Heart right ventricle (tissue), 16 donors: ENCODE data around the gene NOL6. TPM values are rescaled to one million over a fixed set of nuclear protein-coding genes. Genes with fewer than 3 reads are reported as not detected.

Experiments used
- ATAC-seq, 8 donors: fragments of 200-7000 bp; cut with Tn5 transposase; one replicate each; pipeline ENCODE4 v1.9.1; 2020; ENCODE audit warnings: mild to moderate bottlenecking in 8 of 8, moderate library complexity in 8 of 8, moderate number of reproducible peaks in 1 of 8
- DNase-seq, 2 donors: peaks; one replicate each; pipeline ENCODE4 v3.0.0-alpha.2; 2020
- H3K27ac ChIP-seq, 10 donors: fragments of 200-600 bp; sonication (generic) in 2 of 10; one replicate each; pipeline versions ENCODE4 v1.5.0 to v1.8.0; 2020 to 2022; ENCODE audit warnings: mild to moderate bottlenecking in 3 of 10
- H3K27me3 ChIP-seq, 7 donors: fragments of 200-600 bp; one replicate each; pipeline ENCODE4 v1.8.0; 2021 to 2022; ENCODE audit warnings: mild to moderate bottlenecking in 2 of 7
- H3K36me3 ChIP-seq, 9 donors: fragments of 200-600 bp; sonication (generic) in 1 of 9; one replicate each; pipeline versions ENCODE4 v1.5.0 to v1.8.0; 2020 to 2022; ENCODE audit warnings: mild to moderate bottlenecking in 2 of 9
- H3K4me1 ChIP-seq, 9 donors: fragments of 200-600 bp; sonication (generic) in 1 of 9; one replicate each; pipeline versions ENCODE4 v1.5.0 to v1.8.0; 2020 to 2022; ENCODE audit warnings: mild to moderate bottlenecking in 4 of 9
- H3K4me3 ChIP-seq, 10 donors: fragments of 200-600 bp; sonication (generic) in 2 of 10; one replicate each; pipeline versions ENCODE4 v1.5.0 to v1.8.0; 2020 to 2022; ENCODE audit warnings: mild to moderate bottlenecking in 7 of 10, moderate library complexity in 2 of 10
- H3K9me3 ChIP-seq, 11 donors: fragments of 200-600 bp in 10 of 11; sonication (generic) in 2 of 11; one replicate each; pipeline versions ENCODE4 v1.5.0 to v1.8.0; 2013 to 2022; ENCODE audit warnings: mild to moderate bottlenecking in 2 of 11, control low read depth in 1 of 11, moderate library complexity in 1 of 11
- CTCF ChIP-seq, 9 donors: fragments of 200-600 bp; sonication (generic) in 2 of 9; IDR thresholded peaks; one replicate each; pipeline versions ENCODE4 v1.5.0 to v1.8.0; 2021 to 2022; ENCODE audit warnings: antibody characterized with exemption in 9 of 9, mild to moderate bottlenecking in 5 of 9, moderate library complexity in 1 of 9
- WGBS, 2 donors: extraction: QIAGEN DNeasy Blood & Tissue Kit; methylation state at CpG; one replicate each; pipeline ENCODE4 v1.1.7; 2013; ENCODE audit warnings: inconsistent platforms in 1 of 2; 5-methylcytosine and 5-hydroxymethylcytosine counted together
- intact Hi-C, 10 donors: fragments of 100-400 bp; cut with DNase I; formaldehyde crosslinking; loops; one replicate each; pipeline versions ENCODE4 v1.11.1 to v1.14.2; 2022
- polyA plus RNA-seq, 2 donors: library from polyadenylated mRNA; stranded (reverse); fragments of 200-250 nt; gene quantifications; one replicate each; pipeline ENCODE4 v1.2.3, GENCODE V29; 2013
- total RNA-seq, 10 donors: library from RNA; stranded (reverse); fragmentation: NEBNext Ultra II Directional in 3 of 10; extraction: Animal tissue kit (Norgen Biotek cat#: 25700) in 3 of 10; gene quantifications; one replicate each; pipeline versions ENCODE4 v1.2.1 to v1.2.4, GENCODE V29; 2021 to 2023
- donor health status: Arrhythmogenic right ventricular cardiomyopathy.
- donor health status: ischemic (EF 13 %, LVEDD 7.1; RV severe dilation, severe dysfunction).
- donor health status: healthy with polysubstance abuse.
- donor health status: DM: no; HTN: yes; CAD: no.
- donor health status: DM: no; HTN: no; CAD: no.
- donor health status: ischemic (EF 25% LVEDD 6.9; RV normal size, moderate dysfunction).
- donor health status: ischemic (EF 25% LVEDD 5.7; RV mildly dilated, moderate dysfunction).
- donor health status: healthy.
- donor health status: DM: yes; HTN: yes; CAD: no.
- donor health status: Ischemic cardiomyopathy.
- donor health status: ischemic (EF 35%, LVEDD 5.7; RV mildly dilated, moderate dysfunction).
- donor health status: nonischemic (EF 11% LVEDD 7.7; RV severe dilation, severe dysfunction).
- donor health status: DM: yes; HTN: yes; CAD: no.
- donor health status: PGD.
- donor health status: ischemic (EF 29% LVEDD 5.4; RV normal size, mild dysfunction).
- donor health status: nonischemic (EF 23%, LVEDD 6.1; RV moderate dilation, normal function).

Gene NOL6
- total and polyA plus RNA-seq, 12 donors, result 13.0 to 23.2 (median 15.1) TPM

GRCh38 chr9:33469891-33470290 lies 3.8 kb downstream of the NOL6 start:
- no peak for TF ChIP-seq CTCF (IDR thresholded peaks at IDR 0.05)
- DNase-seq, result no peak

GRCh38 chr9:33468797-33469621 lies 4.7 kb downstream of the NOL6 start:
- Histone ChIP-seq H3K9me3 (no peaks in the 10 kb centered on the region), H3K27ac (no peak overlapping the region), H3K36me3 (peaks cover 11 to 86% (median 77%) of the 10 kb centered on the region in 9 donors), H3K4me1 (peaks cover 0 to 18% (median 17%) of the 10 kb centered on the region in 9 donors), H3K27me3 (no peaks in the 10 kb centered on the region), H3K4me3 (no peak overlapping the region)
- intact Hi-C loops, result loop anchor here in 8 of 10 donors (1.0 to 10.0 kb wide), 7 partner anchors 67 to 184 kb away; partner anchors contain the start of gene AQP7 (in 1 of the 8)
- TF ChIP-seq CTCF (IDR thresholded peaks at IDR 0.05), result no peak
- 96 to 97% methylated on average over 21 of the region's 21 CpGs for WGBS, 2 donors
- ATAC-seq (no peak), DNase-seq (no peak)

More at GRCh38 chr9:33469891-33470290, 3.8 kb downstream of the NOL6 start:
- Histone ChIP-seq H3K4me1 (peaks cover 0 to 24% (median 18%) of the 10 kb centered on the region in 9 donors), H3K27ac (no peak overlapping the region), H3K36me3 (peaks cover 11 to 77% (median 68%) of the 10 kb centered on the region in 9 donors), H3K4me3 (no peak overlapping the region), H3K27me3 (no peaks in the 10 kb centered on the region), H3K9me3 (no peaks in the 10 kb centered on the region)
- intact Hi-C loops, result loop anchor here in 8 of 10 donors (2.0 to 10.0 kb wide), 7 partner anchors 63 to 185 kb away; partner anchors contain the start of gene AQP7 (in 1 of the 8)
- ATAC-seq, result no peak
- 94% methylated on average over 6 of the region's 6 CpGs for WGBS, 2 donors

GRCh38 chr9:33468215-33468730 lies 5.5 kb downstream of the NOL6 start:
- intact Hi-C loops, result loop anchor here in 8 of 10 donors (1.0 to 10.0 kb wide), 7 partner anchors 66 to 183 kb away; partner anchors contain the start of gene AQP7 (in 1 of the 8)
- WGBS, 2 donors, result 89 to 90% methylated on average over 4 of the region's 4 CpGs
- Histone ChIP-seq H3K36me3 (peaks cover 11 to 93% (median 85%) of the 10 kb centered on the region in 9 donors), H3K4me1 (peaks cover 0 to 16% (median 14%) of the 10 kb centered on the region in 9 donors), H3K27me3 (no peaks in the 10 kb centered on the region), H3K27ac (no peak overlapping the region), H3K4me3 (no peak overlapping the region), H3K9me3 (no peaks in the 10 kb centered on the region)
- DNase-seq (no peak), ATAC-seq (no peak)
- TF ChIP-seq CTCF (IDR thresholded peaks at IDR 0.05), result no peak

GRCh38 chr9:33467526-33467925 lies 6.2 kb downstream of the NOL6 start:
- ATAC-seq (no peak), DNase-seq (no peak)
- H3K4me3 ChIP-seq, result no peak overlapping the region
- H3K36me3 ChIP-seq, result peaks cover 11 to 100% (median 89%) of the 10 kb centered on the region in 9 donors
- no peaks in the 10 kb centered on the region for H3K9me3 ChIP-seq
- TF ChIP-seq CTCF (IDR thresholded peaks at IDR 0.05), result no peak
- H3K4me1 ChIP-seq, result peaks cover 0 to 9% (median 7%) of the 10 kb centered on the region in 9 donors
- intact Hi-C loops, result loop anchor here in 9 of 10 donors (2.0 to 10.0 kb wide), 7 partner anchors 65 to 183 kb away; partner anchors contain the start of gene AQP7 (in 1 of the 9)
- H3K27ac ChIP-seq, result no peak overlapping the region
- WGBS, 2 donors, result 83 to 90% methylated on average over 7 of the region's 7 CpGs
- no peaks in the 10 kb centered on the region for H3K27me3 ChIP-seq
